CD4-positive, alpha-beta T cell treated with Interferon gamma for 1 hour (primary cell): ENCODE data around the gene CRMP1.
"Not testable (repeated sequence)": the region's sequence is repeated elsewhere in the genome, so short reads cannot be mapped to it uniquely, and the experiment has no call there.

Experiments used
- DNase-seq: peaks from one replicate; pipeline ENCODE4 v3.0.0-alpha.2; 2020

The CRMP1 gene

DNA sequence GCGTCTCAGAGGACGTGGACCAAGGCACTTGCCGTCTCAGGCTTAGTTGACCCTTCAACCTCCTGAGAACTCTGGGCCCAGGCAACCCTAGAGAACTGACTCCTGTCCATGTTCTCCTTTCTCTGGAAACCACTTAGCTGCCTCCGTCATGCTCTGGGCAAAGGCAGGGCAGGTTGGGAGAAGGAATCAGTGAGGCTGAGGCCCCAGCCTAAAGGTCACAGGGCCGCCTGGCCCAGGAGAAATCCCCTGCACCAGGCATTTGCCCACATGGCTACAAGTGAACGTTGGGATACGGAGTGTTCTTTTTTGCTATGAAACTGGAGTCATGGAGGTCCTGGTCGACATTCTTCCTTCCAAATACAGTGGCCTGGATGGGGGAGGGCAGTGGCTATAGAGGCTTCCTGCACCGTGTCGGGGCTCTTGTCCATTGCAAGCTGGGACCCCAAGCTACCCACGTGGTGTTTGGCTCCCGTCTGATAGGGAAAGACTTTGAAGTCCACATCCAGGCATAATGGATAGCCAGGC, 76.0 kb downstream of the CRMP1 start:
- DNase-seq: no peak

DNA sequence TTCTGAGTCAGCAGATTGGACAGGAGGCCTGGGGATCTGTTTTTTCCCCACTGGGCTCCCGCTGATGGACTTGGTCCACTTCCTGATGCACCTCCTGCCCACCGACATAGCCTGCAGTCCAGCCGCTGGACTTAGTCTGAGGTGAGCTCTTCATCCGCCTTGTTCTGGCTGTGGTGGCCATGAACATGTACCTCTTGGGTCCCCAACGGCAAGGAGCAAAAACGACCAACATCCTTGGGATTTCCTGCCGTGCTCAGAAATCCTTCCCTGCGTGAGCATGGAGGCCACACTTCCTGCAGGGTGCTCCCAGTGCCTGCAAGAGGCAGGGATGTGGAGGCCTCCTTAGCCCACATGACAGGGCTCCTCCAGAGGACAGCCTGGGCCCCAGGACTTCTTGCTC, 76.8 kb downstream of the CRMP1 start:
- DNase-seq: no peak

DNA sequence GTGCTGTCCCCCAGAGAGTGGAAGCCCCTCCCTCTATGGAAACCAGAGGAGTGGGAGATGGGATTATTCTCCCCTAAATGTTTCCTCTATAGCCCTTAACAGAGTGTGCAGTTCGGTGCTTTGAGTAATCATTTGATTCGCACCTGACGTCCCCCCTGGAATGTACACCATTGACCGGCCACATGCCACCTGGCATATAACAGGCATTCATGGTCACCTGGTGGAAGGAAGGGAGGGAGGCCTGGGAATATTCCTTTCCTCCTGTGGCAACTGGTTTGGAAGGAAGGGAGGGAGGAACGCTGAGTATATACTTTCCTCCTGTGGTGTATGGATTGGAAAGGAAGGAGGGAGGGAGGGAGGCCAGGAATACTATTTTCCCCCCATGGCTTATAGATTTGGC, 77.2 kb downstream of the CRMP1 start:
- DNase-seq: no peak

DNA sequence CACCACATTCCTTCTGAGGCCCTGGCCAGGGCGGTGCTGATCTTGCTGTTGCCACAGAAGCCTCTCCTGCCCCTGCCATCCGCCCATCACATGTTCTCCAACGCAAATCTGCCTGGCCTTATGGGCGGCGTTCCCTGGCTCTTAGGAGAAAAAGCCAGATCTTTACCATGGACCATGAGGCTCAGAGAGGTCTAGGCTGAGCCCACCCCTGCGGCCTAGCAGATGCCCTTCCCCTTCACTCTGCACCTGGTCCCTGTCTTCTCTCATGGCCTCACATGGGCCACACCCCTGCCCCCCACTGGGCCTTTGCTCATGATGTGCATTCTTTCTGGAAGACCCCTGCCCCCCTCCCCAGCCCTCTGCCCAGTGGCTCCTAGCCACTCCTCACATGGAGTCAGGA, 78.5 kb downstream of the CRMP1 start:
- no peak for DNase-seq

DNA sequence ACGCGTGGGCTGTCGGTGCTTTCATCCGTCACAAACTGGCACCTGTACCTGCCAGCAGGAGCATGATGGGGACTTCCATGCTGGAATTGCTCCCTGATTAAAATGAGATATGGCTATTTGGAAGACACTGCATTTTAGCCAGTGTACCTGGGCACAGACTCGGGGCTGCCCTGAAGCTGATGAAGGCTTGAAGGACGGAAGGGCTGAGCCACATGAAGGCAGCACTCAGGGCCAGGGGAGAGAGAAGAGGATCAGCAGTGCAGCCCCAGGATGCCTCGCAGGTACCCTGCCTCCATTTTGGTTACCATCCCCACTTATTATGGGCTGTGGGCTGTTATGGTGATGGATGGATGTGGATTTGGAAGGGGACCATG, 79.0 kb downstream of the CRMP1 start:
- no peak for DNase-seq

DNA sequence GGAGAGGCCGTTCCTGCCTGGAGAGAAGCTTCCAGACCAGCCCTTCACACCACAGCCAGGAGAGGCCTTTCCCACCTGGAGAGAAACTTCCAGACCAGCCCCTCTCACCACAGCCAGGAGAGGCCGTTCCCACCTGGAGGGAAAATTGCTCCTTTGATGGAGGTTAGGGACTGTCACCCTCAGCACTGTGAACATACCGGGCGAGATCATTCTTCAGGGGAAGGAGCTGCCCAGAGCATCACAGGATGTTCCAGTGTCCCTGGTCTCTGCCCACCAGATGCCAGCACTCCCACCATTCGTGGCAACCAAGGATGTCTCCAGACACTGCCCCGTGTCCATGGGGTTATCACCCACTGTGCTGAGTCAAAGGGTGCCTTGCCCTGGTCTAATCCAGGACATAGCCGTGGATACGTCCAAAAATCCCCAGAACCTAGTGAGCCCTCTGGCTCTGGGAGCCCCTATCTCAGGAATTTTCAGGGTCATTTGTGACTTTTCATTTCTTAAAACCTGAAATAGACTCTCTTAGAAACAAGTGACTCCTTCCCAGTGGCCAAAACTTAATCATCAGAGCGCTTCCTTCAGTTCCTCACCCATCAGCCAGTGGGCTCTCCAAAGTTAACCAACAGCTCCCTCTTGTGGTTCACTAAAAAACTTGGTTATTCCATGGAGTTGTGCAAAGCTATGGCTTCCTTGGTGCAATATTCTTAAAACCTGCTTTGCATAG, 80.2 kb downstream of the CRMP1 start:
- no peak for DNase-seq

DNA sequence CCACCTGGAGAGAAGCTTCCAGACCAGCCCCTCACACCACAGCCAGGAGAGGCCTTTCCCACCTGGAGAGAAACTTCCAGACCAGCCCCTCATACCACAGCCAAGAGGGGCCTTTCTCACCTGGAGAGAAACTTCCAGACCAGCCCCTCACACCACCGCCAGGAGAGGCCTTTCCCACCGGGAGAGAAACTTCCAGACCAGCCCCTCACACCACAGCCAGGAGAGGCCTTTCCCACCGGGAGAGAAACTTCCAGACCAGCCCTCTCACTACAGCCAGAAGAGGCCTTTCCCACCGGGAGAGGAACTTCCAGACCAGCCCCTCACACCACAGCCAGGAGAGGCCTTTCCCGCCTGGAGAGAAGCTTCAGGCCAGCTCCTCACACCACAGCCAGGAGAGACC, 80.8 kb downstream of the CRMP1 start:
- not testable (repeated sequence) for DNase-seq

DNA sequence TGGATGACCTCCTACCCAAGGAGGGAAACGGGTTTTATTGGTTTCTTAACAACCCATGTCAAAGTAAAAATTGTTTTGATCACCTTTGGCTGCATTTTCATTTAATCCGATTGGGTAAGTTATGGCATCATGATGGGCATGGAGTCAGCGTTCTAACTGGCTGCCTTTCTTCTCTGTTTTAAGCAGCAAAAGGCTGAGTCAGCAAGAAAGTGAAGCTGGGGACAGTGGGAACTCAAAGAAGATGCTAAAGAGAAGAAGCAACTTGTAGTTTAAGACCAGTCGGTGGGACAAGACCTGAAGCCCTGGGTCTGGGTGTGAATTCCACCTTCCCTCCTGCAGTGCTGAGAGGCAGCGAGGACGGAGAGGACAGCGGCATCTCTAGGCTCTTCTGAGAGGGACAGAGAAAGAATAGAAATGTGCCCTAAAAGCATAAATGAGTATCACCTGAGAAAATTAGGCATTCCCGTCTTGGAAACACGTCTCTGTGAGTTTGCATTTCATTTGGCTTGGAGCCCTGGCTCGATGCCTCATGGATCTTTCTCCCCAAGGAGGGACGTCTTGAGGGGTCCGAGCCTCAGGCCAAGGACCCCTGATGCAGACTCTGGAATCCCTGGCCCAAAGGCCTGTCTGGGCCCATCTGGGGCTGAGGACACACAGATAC, 82.0 kb downstream of the CRMP1 start:
- DNase-seq: no peak

DNA sequence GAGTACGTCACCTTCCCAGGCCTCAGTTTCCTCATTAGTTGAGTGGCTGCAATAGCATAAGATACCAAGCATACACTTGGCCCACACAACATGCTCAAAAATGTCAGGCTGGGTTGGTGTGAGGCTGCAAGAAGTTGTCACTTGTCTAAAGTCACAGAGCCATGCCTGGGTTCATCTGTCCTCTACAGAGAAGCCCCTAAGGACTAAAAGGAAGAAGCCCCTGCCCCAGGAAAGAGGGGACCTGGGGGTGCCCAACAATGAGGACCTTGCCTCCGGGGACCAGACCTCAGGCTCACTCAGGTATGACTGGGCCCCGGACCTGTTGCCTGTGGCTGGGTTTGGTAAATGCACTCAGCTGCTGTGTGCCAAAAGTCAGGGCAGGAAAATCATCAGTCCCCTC, 82.7 kb downstream of the CRMP1 start:
- DNase-seq: no peak

DNA sequence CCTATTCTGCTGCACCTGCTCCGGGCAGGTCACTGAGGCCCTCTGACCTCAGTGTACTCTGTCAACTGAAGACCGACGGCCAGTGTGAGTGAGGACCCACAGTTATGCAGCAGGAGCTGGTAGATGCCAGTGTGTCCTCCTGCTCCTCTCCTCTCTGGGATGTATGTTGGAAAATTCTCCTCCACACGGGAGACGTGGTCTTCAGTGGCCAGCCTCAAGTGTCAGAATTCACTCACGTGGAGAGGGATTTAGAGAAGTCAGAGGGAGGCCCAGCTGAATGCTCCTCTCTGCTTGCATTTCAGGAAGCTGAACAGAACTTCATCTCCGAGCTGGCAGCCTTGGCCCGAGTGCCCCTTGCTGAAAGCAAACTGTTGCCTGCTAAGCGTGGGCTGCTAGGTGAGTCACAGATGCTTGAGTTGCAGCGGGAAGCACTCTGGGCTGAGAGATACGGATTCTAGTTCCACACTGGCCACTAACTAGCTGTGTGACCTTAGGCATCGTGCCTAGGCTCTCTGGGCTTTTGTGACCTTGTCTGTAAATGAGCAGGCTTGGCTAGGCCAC, 83.6 kb downstream of the CRMP1 start:
- DNase-seq: no peak

DNA sequence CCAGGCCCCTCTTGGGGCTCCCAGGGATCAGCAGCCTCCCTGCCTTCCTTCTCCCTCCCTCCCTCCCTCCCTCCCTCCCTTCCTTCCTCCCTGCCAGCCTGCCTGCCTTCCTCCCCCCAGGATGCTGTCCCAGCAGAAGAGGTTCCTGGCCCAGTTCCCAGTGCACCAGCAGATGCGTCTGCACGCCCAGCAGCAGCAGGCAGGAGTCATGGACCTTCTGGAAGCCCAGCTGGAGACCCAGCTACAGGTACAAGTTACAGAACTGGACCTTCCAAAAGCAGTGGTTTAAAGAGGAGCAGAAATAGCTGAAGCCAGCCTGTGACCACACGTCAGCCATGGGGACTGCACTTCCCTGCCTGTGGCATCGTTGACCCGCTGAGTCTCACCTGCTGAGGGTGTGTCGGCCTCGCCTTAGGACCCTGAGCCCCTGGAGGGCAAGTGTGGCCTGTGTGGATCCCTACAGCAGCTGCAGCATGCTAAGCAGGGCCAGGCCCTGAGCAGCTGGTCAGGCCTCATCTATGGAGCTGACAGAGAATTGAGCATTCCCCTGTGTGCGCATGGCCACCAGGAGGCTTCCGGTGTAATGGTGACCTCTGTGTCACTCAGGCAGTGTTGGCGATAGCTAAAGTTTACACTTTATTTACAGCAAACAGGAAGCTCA, 84.7 kb downstream of the CRMP1 start:
- DNase-seq: no peak

DNA sequence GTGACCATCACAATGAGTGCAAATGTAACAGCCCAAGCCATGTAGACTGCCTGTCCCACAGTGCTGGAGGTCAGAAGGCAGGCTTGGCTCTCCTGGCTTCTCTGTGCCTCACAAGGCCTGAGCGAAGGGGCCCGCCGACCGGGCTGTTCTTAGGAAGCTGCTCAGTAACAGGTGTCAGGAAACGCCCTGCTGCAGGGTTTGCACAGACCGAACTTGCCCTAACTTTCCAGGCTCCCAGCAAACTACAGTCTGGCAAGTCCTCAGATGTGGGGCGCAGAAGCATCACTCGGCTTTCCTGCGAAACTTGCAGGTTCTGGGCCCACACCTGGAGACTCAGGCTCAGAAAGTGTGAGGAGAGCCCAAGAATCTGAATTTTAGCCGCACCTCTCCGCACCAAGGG, 87.6 kb downstream of the CRMP1 start:
- no peak for DNase-seq

DNA sequence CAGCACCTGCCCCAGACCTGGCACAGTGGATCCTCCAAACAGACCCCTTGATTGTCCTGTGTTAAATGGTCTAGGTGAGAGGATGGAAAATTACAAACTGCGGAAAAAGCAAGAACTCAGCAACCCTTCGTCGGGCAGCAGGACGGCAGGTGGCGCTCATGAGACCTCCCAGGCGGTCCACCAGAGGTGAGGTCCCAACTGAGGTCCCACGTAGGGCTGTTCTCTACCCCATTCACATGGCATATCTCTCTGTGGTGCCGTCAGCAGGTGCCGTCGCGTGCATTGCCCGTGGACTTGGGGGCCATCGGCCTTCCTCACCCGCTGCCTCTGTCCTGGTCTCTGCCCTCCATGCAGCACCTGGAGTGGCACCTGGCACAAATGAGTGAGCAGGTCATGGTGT, 88.2 kb downstream of the CRMP1 start:
- DNase-seq: no peak

DNA sequence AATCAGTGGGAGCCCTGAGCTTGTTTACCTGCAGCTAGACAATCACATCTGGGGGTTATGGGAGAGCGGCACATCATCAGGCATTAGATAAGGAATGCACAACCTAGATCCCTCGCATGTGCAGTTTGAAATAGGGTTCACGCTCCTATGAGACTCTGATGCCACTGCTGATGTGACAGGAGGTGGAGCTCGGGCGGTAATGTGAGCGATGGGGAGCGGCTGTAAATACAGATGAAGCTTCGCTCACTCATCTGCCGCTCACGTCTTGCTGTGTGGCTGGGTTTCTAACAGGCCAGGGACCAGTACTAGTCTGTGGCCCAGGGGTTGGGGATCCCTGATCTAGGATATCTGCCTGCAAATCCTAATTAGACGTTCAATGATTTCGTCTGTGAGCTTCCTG, 90.3 kb downstream of the CRMP1 start:
- no peak for DNase-seq

DNA sequence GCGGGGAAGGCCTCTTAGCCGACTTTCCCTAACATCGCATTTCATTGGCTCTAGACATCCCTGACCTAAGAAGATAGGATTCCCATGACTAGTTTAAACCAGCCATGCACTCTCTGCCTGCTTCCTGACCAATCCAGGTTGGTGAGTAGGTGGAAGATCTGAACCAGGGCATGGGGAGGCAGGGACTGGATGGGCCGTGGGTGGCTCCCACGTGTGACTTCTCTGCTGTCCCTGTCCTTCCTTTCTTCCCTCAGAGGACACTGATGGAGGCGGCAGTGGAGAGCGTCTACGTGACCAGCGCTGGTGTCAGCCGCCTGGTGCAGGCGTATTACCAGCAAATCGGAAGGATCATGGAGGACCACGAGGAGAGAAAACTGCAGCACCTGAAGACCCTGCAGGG, 91.2 kb downstream of the CRMP1 start:
- no peak for DNase-seq

DNA sequence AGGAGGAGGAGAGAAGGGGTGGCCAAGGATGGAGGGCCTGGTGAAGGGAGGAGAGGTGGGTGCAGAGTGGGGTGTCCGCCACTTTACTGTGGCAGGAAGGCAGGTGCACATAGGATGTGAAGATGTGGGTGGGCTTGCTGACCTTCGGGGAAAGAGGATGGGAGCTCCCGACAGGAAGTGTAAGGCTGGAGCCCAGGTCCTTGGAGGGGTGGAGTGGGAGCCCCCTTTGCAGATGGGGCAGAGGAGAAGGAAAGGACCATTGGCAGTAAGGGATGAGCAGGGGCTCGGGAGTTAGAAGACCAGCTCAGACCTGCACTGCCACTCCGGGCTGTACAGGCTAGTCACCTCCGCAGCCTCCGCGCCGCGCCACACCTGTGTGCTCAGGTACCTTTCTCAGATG, 92.4 kb downstream of the CRMP1 start:
- no peak for DNase-seq

DNA sequence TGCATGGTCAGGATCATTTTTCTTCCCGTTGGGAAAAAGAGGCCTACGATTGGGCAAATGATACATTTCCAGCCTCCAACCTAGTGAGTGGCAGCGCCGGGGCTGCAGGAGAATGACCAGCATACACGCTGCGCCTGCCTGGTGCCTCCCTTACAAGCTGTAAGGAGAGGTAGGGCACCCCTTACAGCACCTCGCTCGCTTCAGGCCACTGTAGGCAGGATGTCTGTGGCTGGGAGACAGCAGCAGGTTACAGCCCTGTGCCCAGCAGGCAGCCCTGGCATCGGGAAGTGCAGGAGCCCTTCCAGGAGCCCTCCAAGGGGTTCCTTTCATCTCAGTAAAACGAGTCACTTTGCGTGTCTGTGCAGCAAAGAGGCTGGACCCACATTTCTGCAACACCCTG, 93.5 kb downstream of the CRMP1 start:
- DNase-seq: no peak

DNA sequence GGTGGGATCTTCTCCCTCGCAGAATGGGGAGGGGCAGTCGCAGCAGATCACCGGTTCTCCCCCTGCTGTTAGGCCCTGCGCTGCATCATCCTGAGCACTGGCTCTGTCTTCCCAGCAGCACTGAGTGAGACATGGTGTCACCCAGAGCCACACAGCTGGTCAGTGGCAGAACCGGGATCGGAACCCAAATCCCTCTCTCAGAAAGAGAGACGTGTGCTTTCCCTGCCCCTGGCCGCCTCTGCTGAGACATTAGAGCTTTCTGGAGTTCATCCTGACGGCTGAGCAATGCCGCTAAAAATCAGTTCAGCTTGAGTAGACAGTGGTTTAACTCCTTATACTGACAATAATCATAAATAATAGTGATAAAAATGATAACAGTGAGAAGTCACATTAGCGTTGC, 93.9 kb downstream of the CRMP1 start:
- DNase-seq: no peak

DNA sequence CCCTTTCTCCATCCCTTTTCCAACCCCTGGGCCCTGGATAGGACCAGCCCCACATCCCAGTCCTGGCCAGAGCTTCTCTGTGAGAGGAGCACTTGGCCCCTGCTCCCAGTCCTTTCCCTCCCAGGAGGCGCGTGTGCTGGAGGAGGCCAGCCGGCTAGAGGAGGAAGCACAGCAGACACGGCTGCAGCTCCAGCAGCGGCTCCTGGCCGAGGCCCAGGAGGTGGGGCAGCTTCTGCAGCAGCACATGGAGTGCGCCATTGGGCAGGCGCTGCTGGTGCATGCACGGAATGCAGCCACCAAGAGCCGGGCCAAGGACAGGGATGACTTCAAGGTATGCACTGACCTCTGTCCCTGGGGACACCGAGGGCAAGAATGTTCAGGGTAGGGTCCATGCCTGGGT, 94.4 kb downstream of the CRMP1 start:
- no peak for DNase-seq

DNA sequence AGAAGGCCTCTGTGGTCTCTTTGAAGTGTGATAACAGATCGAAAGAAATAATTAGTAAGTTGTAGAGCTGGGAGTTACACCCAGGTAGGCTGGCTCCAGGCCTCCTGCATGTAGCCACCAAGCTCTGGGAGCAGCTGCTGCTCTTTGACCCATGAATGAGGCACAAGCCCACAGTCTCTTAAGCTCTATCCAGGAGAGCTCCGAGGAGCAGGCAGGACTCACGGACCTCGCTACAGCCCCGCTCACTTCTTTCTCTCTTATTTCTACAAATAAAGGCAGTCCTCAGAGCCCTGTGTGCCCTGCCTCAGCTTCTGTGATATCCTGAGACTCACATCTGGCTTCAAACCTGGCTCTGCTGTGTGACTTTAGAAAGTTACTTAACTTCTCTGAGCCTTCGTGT, 95.0 kb downstream of the CRMP1 start:
- DNase-seq: no peak

DNA sequence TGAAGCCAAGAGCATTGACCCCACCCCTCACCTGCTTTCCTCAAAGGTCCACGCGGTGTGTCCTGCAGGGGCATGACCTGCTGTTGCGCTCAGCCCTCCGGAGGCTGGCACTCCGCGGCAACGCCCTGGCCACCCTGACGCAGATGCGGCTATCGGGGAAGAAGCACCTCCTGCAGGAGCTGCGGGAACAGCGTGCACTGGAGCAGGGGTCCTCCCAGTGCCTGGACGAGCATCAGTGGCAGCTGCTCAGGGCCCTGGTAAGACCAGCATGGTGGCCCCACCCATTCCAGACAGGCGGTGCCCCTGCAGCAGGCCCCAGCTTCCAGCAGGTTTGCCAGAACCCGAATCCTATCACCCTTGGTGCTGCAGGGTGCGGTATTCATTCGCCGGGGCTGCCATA, 95.9 kb downstream of the CRMP1 start:
- DNase-seq: no peak

DNA sequence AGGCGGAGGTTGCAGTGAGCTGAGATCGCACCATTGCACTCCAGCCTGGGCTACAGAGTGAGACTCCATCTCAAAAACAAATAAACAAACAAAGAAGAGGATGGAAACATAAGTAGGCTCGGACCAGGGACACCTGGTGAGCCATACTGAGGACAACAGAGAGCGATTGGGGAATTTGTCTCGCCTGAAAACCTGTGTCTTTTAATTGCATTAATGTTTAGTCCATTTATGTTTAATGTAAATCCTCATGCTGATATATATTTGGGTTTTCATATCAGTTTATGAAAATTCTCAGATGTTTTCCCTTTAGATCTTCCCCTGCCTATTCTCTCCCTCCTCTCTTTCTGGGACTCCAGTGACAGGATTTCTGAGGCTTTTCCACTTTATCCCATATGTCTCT, 97.3 kb downstream of the CRMP1 start:
- DNase-seq: no peak

DNA sequence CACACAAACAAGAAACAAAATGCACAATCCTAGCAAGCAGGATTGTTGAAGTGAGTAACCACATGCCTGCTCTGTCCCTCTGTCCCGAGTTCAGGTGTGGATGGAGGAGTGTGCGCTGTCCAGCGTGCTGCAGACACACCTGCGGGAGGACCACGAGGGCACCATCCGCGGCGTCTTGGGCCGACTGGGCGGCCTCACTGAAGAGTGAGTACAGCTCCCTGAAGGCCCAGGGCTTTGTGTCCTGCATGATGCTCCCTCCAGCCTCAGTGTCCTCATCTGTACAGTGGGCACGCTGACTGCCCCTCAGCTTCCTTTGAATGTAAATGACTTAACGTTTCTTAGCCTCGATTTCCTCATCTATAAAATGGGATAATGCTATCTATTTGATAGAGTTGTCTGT, 99.4 kb downstream of the CRMP1 start:
- no peak for DNase-seq

DNA sequence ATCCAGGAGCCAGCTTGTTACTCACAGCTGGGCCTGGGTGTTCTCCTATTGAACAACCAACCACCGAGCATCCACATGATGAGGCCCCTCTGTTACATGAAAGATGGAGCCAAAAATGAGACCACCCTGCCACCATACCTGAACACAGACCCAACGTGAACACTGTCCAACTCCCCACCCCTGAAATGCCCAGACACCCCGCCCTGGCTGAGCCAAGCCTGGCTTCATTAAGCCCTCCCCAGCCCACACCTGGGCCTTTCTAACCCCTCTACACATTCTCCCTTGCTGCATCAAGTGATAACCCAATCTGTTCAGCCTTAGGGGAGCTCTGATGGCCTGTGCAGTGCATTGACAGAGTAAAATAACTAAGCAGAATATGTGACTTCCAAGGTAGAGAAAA, 101.2 kb downstream of the CRMP1 start:
- no peak for DNase-seq
